HG02885 (cell line): ENCODE measurements around the gene SDK2.

ENCODE experiments used
- ATAC-seq: cut with Tn5 transposase; IDR thresholded peaks from one replicate; pipeline ENCODE4 v1.9.1; 2021; ENCODE audit warnings: mild to moderate bottlenecking; ENCODE audit not compliant: unreplicated experiment, poor library complexity

Gene SDK2

GRCh38 chr17:73657473-73658116 is 13.3 kb upstream of the SDK2 start:
- ATAC-seq = no peak

GRCh38 chr17:73654241-73654640 is 10.0 kb upstream of the SDK2 start:
- ATAC-seq = no peak

- no peak for ATAC-seq
Observed at GRCh38 chr17:73653810-73654209, 9.6 kb upstream of the SDK2 start.

GRCh38 chr17:73652886-73653480 is 8.7 kb upstream of the SDK2 start:
- no peak for ATAC-seq

- no peak for ATAC-seq
Observed at GRCh38 chr17:73650617-73651200, 6.5 kb upstream of the SDK2 start.

GRCh38 chr17:73650140-73650539 is 5.9 kb upstream of the SDK2 start:
- no peak for ATAC-seq

- no peak for ATAC-seq
Observed at GRCh38 chr17:73648974-73649373, 4.7 kb upstream of the SDK2 start.

GRCh38 chr17:73648543-73648820 is 4.2 kb upstream of the SDK2 start:
- no peak for ATAC-seq

- no peak for ATAC-seq
Observed at GRCh38 chr17:73647772-73648542, 3.7 kb upstream of the SDK2 start.

- ATAC-seq = no peak
Observed at GRCh38 chr17:73647301-73647695, 3.1 kb upstream of the SDK2 start.

- no peak for ATAC-seq
Observed at GRCh38 chr17:73646409-73647300, 2.4 kb upstream of the SDK2 start.

GRCh38 chr17:73645050-73645871 is 1.0 kb upstream of the SDK2 start:
- ATAC-seq = no peak

- no peak for ATAC-seq
Observed at GRCh38 chr17:73643852-73644144, 447 bp downstream of the SDK2 start.

GRCh38 chr17:73643001-73643851 is 1.0 kb downstream of the SDK2 start:
- ATAC-seq = no peak

GRCh38 chr17:73642659-73643000 is 1.6 kb downstream of the SDK2 start:
- no peak for ATAC-seq

- no peak for ATAC-seq
Observed at GRCh38 chr17:73641826-73642600, 2.2 kb downstream of the SDK2 start.

GRCh38 chr17:73640691-73641090 is 3.6 kb downstream of the SDK2 start:
- ATAC-seq = no peak

GRCh38 chr17:73639932-73640331 is 4.3 kb downstream of the SDK2 start:
- no peak for ATAC-seq
